Activated naive CD4-positive, alpha-beta T cell treated with anti-CD3 and anti-CD28 coated beads, Interleukin-2, amount 10 ng/mL, durations not matched to agents 7 days and 5 days (primary cell): ENCODE results near the gene STAB2.
"Not testable (repeated sequence)": the region's sequence is repeated elsewhere in the genome, so short reads cannot be mapped to it uniquely, and the experiment has no call there.

Experiments used
- CTCF ChIA-PET: fragments of 350-600 bp; sonication (Branson Sonifier 250); formaldehyde crosslinking; loops from one replicate; lab custom pipeline; 2021; ENCODE audit warnings: antibody characterized with exemption; lab: Charles Lee
- DNase-seq: peaks from one replicate; pipeline ENCODE4 v3.0.0-alpha.2; 2020
- H3K27ac Mint-ChIP-seq: one replicate; pipeline ENCODE4 v1.8.0; 2021; ENCODE audit warnings: mild to moderate bottlenecking, moderate library complexity, mixed read lengths
- H3K27me3 Mint-ChIP-seq: one replicate; pipeline ENCODE4 v1.8.0; 2021; ENCODE audit warnings: mild to moderate bottlenecking, mixed read lengths
- H3K36me3 Mint-ChIP-seq: one replicate; pipeline ENCODE4 v1.8.0; 2021; ENCODE audit warnings: mixed read lengths
- H3K4me1 Mint-ChIP-seq: one replicate; pipeline ENCODE4 v1.8.0; 2021; ENCODE audit warnings: mixed read lengths
- H3K4me3 Mint-ChIP-seq: one replicate; pipeline ENCODE4 v1.8.0; 2021; ENCODE audit warnings: mild to moderate bottlenecking, moderate library complexity, mixed read lengths
- H3K9me3 Mint-ChIP-seq: one replicate; pipeline ENCODE4 v1.8.0; 2021; ENCODE audit warnings: mixed read lengths

The STAB2 gene

GRCh38 chr12:103642240-103642864 lies 55.3 kb downstream of the STAB2 start:
- CTCF ChIA-PET, result interaction anchor here (0.7 to 2.7 kb wide), 3 partner anchors 10 to 67 kb away, joined by 3 to 15 read pairs (median 3); no protein-coding TSS in a partner anchor
- peaks cover 5% of the 10 kb centered on the region for H3K27me3 Mint-ChIP-seq

GRCh38 chr12:103645202-103645601 lies 58.1 kb downstream of the STAB2 start:
- H3K27me3 Mint-ChIP-seq, result peaks cover 7% of the 10 kb centered on the region
- no peak for DNase-seq
- no peak overlapping the region for H3K4me3 Mint-ChIP-seq
- H3K27ac Mint-ChIP-seq, result no peak overlapping the region
- no peaks in the 10 kb centered on the region for H3K4me1 Mint-ChIP-seq
- CTCF ChIA-PET, result no interaction called here
- no peaks in the 10 kb centered on the region for H3K36me3 Mint-ChIP-seq
- no peaks in the 10 kb centered on the region for H3K9me3 Mint-ChIP-seq

More at GRCh38 chr12:103642240-103642864, 55.3 kb downstream of the STAB2 start:
- H3K27ac Mint-ChIP-seq, result no peak overlapping the region
- no peak overlapping the region for H3K4me3 Mint-ChIP-seq
- no peaks in the 10 kb centered on the region for H3K4me1 Mint-ChIP-seq
- H3K9me3 Mint-ChIP-seq, result no peaks in the 10 kb centered on the region
- no peak for DNase-seq
- no peaks in the 10 kb centered on the region for H3K36me3 Mint-ChIP-seq

- H3K9me3 Mint-ChIP-seq, result no peaks in the 10 kb centered on the region
- DNase-seq, result no peak
- no peaks in the 10 kb centered on the region for H3K4me1 Mint-ChIP-seq
- H3K36me3 Mint-ChIP-seq, result no peaks in the 10 kb centered on the region
- CTCF ChIA-PET, result no interaction called here
- H3K27ac Mint-ChIP-seq, result no peak overlapping the region
- no peak overlapping the region for H3K4me3 Mint-ChIP-seq
- peaks cover 7% of the 10 kb centered on the region for H3K27me3 Mint-ChIP-seq
These were observed 60.2 kb downstream of the STAB2 start for GRCh38 chr12:103647267-103647666.

DNA sequence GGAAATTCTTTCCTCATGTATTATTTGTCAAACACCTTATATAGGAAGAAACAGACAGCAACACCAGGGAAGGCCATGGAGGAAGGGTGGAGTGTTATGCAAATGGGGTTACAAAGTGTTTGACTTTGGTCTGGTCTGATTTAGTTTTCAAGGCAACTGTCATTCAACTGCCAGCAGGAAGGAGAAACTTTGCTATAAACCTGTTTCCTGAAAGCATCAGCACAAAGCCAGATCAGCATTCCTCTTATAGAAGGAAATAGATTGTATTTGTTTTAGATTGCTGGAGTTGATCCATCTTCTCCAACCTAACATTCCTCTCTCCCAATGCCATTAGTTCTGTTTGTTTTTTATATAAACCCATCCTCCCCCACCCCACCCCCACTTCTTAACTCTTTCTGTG lies 65.7 kb downstream of the STAB2 start:
- Mint-ChIP-seq H3K4me3 (no peak overlapping the region), H3K36me3 (no peaks in the 10 kb centered on the region), H3K4me1 (peaks cover 5% of the 10 kb centered on the region), H3K9me3 (peaks cover 3% of the 10 kb centered on the region), H3K27ac (no peak overlapping the region), H3K27me3 (no peaks in the 10 kb centered on the region)
- CTCF ChIA-PET, result no interaction called here
- no peak for DNase-seq

DNA sequence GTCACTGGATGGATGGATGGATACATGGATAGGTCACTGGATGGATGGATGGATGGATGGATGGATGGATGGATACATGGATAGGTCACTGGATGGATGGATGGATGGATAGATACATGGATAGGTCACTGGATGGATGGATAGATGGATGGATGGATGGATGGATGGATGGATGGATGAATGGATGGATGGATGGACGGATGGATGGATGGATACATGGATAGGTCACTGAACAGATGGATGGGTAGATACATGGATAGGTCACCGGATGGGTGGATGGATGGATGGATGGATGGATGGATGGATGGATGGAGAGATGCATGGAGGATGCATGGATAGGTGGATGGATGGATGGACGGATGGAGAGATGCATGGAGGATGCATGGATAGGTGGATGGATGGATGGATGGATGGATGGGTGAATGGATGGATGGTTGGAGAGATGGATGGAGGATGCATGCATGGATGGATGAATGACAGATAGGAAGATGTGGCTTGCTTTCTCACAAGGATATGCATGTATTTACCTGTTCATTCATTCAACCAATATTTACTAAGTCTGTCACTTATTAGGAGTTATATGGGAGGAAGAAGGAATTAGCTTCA lies 66.6 kb downstream of the STAB2 start:
- CTCF ChIA-PET, H3K27me3 Mint-ChIP-seq, H3K9me3 Mint-ChIP-seq, H3K36me3 Mint-ChIP-seq, H3K27ac Mint-ChIP-seq, H3K4me3 Mint-ChIP-seq, DNase-seq: not testable (repeated sequence)
- H3K4me1 Mint-ChIP-seq, result peaks cover 12% of the 10 kb centered on the region

- Mint-ChIP-seq H3K27me3 (no peaks in the 10 kb centered on the region), H3K4me1 (peaks cover 12% of the 10 kb centered on the region), H3K27ac (no peak overlapping the region), H3K36me3 (no peaks in the 10 kb centered on the region), H3K9me3 (peaks cover 3% of the 10 kb centered on the region), H3K4me3 (no peak overlapping the region)
- no peak for DNase-seq
- CTCF ChIA-PET, result no interaction called here
These were observed 67.7 kb downstream of the STAB2 start for GRCh38 chr12:103654816-103655215.

GRCh38 chr12:103656291-103656690 lies 69.2 kb downstream of the STAB2 start:
- Mint-ChIP-seq H3K4me3 (no peak overlapping the region), H3K27ac (no peak overlapping the region), H3K4me1 (peaks cover 12% of the 10 kb centered on the region), H3K36me3 (no peaks in the 10 kb centered on the region), H3K27me3 (no peaks in the 10 kb centered on the region), H3K9me3 (peaks cover 3% of the 10 kb centered on the region)
- DNase-seq, result no peak
- CTCF ChIA-PET, result no interaction called here

- no peak overlapping the region for H3K4me3 Mint-ChIP-seq
- CTCF ChIA-PET, result interaction anchor here (1.1 kb wide), 1 partner anchor 24 kb away, joined by 3 read pairs; no protein-coding TSS in a partner anchor
- no peak for DNase-seq
- no peak overlapping the region for H3K27ac Mint-ChIP-seq
- peaks cover 12% of the 10 kb centered on the region for H3K4me1 Mint-ChIP-seq
- peaks cover 3% of the 10 kb centered on the region for H3K27me3 Mint-ChIP-seq
- H3K36me3 Mint-ChIP-seq, result no peaks in the 10 kb centered on the region
- H3K9me3 Mint-ChIP-seq, result peaks cover 3% of the 10 kb centered on the region
These were observed 70.3 kb downstream of the STAB2 start for GRCh38 chr12:103657331-103657730.

DNA sequence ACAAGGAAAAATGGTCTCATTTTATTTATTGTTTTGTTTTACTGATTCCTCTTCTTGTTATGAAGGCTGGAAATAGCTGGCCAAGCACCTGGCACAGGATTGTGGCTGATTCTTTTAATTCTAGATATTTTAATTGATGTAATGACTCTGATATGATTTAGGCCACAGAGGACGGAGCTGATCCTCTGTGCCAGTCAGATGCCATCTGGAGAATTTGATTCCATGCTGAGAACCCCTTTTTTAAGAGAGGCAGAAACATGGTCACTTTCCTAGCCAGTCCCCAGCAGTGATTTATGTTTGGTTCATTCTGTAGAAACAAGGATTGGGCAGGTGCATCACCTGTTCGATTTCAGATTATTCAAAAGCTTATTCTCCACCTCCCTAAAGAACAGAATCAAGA lies 77.6 kb downstream of the STAB2 start:
- Mint-ChIP-seq H3K9me3 (no peaks in the 10 kb centered on the region), H3K27ac (no peak overlapping the region), H3K4me3 (no peak overlapping the region), H3K27me3 (peaks cover 13% of the 10 kb centered on the region), H3K4me1 (no peaks in the 10 kb centered on the region), H3K36me3 (no peaks in the 10 kb centered on the region)
- CTCF ChIA-PET, result no interaction called here
- DNase-seq, result no peak

GRCh38 chr12:103665971-103666370 lies 78.9 kb downstream of the STAB2 start:
- H3K4me1 Mint-ChIP-seq, result no peaks in the 10 kb centered on the region
- no peak for DNase-seq
- no peaks in the 10 kb centered on the region for H3K9me3 Mint-ChIP-seq
- no peak overlapping the region for H3K4me3 Mint-ChIP-seq
- CTCF ChIA-PET, result no interaction called here
- H3K27ac Mint-ChIP-seq, result no peak overlapping the region
- H3K36me3 Mint-ChIP-seq, result no peaks in the 10 kb centered on the region
- peaks cover 13% of the 10 kb centered on the region for H3K27me3 Mint-ChIP-seq

- H3K9me3 Mint-ChIP-seq, result no peaks in the 10 kb centered on the region
- H3K4me1 Mint-ChIP-seq, result no peaks in the 10 kb centered on the region
- peaks cover 11% of the 10 kb centered on the region for H3K27me3 Mint-ChIP-seq
- no peak overlapping the region for H3K4me3 Mint-ChIP-seq
- no peak overlapping the region for H3K27ac Mint-ChIP-seq
- CTCF ChIA-PET, result no interaction called here
- DNase-seq, result no peak
- no peaks in the 10 kb centered on the region for H3K36me3 Mint-ChIP-seq
These were observed 80.1 kb downstream of the STAB2 start for GRCh38 chr12:103667125-103667524.

- H3K9me3 Mint-ChIP-seq, result no peaks in the 10 kb centered on the region
- H3K27ac Mint-ChIP-seq, result no peak overlapping the region
- CTCF ChIA-PET, result no interaction called here
- no peak for DNase-seq
- H3K36me3 Mint-ChIP-seq, result no peaks in the 10 kb centered on the region
- H3K4me1 Mint-ChIP-seq, result no peaks in the 10 kb centered on the region
- H3K4me3 Mint-ChIP-seq, result no peak overlapping the region
- peaks cover 11% of the 10 kb centered on the region for H3K27me3 Mint-ChIP-seq
These were observed 81.4 kb downstream of the STAB2 start for GRCh38 chr12:103668520-103668919.

DNA sequence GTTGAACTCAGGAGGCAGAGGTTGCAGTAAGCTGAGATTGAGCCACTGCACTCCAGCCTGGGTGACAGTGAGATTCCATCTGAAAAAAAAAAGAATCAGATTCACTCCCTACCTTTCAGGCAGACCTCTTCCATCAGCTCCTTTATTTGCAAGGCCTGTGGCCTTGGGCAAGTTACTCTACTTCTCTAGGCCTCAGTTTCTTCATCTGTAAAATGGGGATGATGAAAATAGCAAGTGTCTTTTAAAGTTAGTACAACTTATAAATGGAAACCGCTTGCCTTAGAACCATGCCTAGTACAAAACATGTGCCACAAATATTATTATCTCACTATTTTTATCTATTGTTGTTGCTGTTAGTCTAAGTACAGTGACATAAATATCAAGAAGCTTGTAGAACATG lies 84.3 kb downstream of the STAB2 start:
- H3K9me3 Mint-ChIP-seq, result no peaks in the 10 kb centered on the region
- no peaks in the 10 kb centered on the region for H3K27me3 Mint-ChIP-seq
- DNase-seq, result no peak
- no peak overlapping the region for H3K27ac Mint-ChIP-seq
- H3K4me3 Mint-ChIP-seq, result no peak overlapping the region
- no peaks in the 10 kb centered on the region for H3K4me1 Mint-ChIP-seq
- CTCF ChIA-PET, result no interaction called here
- no peaks in the 10 kb centered on the region for H3K36me3 Mint-ChIP-seq

DNA sequence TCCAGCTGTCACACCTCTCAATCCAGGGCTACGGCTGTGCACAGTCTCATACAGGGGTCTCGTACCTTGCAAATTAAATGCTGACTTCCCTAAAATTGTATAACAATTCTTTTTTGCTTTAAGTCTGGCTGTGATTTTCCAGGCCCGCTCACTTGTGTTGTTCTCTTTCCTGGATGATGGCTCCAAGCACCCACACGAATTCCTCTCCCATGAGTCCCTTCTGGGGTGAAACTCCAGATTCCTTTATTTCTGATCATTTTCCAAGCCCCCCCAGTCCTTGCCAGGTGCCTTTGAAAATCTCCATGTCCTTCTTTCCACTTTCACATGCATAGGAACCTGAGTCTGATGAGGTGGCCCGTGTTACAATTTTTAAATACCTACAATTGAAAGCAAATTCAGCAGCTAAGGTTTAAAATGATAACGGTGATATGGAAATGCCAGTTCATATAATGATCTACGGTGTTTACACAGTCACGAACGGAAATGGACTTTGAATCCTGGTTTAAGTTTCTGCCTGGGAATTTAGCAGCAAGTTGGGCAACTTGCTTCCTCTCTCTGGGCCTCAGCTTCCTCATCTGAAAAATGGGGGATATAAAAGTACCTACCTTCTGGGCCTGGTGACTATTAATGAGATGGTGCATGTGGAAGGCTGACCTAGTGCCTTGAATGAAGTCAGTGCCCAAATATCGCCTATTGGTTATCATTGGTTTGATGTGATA lies 85.5 kb downstream of the STAB2 start:
- DNase-seq, result no peak
- CTCF ChIA-PET, result no interaction called here
- no peaks in the 10 kb centered on the region for H3K27me3 Mint-ChIP-seq
- no peaks in the 10 kb centered on the region for H3K4me1 Mint-ChIP-seq
- H3K9me3 Mint-ChIP-seq, result no peaks in the 10 kb centered on the region
- H3K27ac Mint-ChIP-seq, result no peak overlapping the region
- no peaks in the 10 kb centered on the region for H3K36me3 Mint-ChIP-seq
- H3K4me3 Mint-ChIP-seq, result no peak overlapping the region

GRCh38 chr12:103673487-103673886 lies 86.4 kb downstream of the STAB2 start:
- CTCF ChIA-PET, result no interaction called here
- DNase-seq, result no peak
- no peaks in the 10 kb centered on the region for H3K36me3 Mint-ChIP-seq
- no peaks in the 10 kb centered on the region for H3K4me1 Mint-ChIP-seq
- no peaks in the 10 kb centered on the region for H3K27me3 Mint-ChIP-seq
- no peak overlapping the region for H3K27ac Mint-ChIP-seq
- no peak overlapping the region for H3K4me3 Mint-ChIP-seq
- H3K9me3 Mint-ChIP-seq, result no peaks in the 10 kb centered on the region
